Activated CD8-positive, alpha-beta memory T cell treated with anti-CD3 and anti-CD28 coated beads, Interleukin-2, amount 10 ng/mL, durations not matched to agents 7 days and 5 days (primary cell): ENCODE measurements around the gene SLC19A3. TPM values are rescaled to one million over a fixed set of nuclear protein-coding genes. Genes with fewer than 3 reads are reported as not detected.
A peak's percentile ranks its signal among the peaks of the same experiment; 100 is the strongest.
"Not testable (repeated sequence)": the region's sequence is repeated elsewhere in the genome, so short reads cannot be mapped to it uniquely, and the experiment has no call there.

ENCODE experiments used
- ATAC-seq: fragments of 150-1000 bp; cut with Tn5 transposase; one replicate; pipeline ENCODE4 v1.10.0; 2021; ENCODE audit warnings: moderate library complexity
- CTCF ChIA-PET: fragments of 350-600 bp; sonication (Branson Sonifier 250); formaldehyde crosslinking; loops from one replicate; lab custom pipeline; 2021; ENCODE audit warnings: antibody characterized with exemption; lab: Charles Lee
- DNase-seq: peaks from one replicate; pipeline ENCODE4 v3.0.0-alpha.2; 2020
- H3K27ac Mint-ChIP-seq: one replicate; pipeline ENCODE4 v1.8.0; 2021; ENCODE audit warnings: mild to moderate bottlenecking, mixed read lengths
- H3K27me3 Mint-ChIP-seq: one replicate; pipeline ENCODE4 v1.8.0; 2021; ENCODE audit warnings: mixed read lengths
- H3K36me3 Mint-ChIP-seq: one replicate; pipeline ENCODE4 v1.8.0; 2021; ENCODE audit warnings: mild to moderate bottlenecking, mixed read lengths
- H3K4me1 Mint-ChIP-seq: one replicate; pipeline ENCODE4 v1.8.0; 2021; ENCODE audit warnings: mixed read lengths
- H3K4me3 Mint-ChIP-seq: one replicate; pipeline ENCODE4 v1.8.0; 2021; ENCODE audit warnings: mild to moderate bottlenecking, moderate library complexity, mixed read lengths
- H3K9me3 Mint-ChIP-seq: one replicate; pipeline ENCODE4 v1.8.0; 2022; ENCODE audit warnings: low read depth, mixed read lengths
- total RNA-seq, 2 experiments: library from RNA; stranded (reverse); gene quantifications; one replicate each; pipeline ENCODE4 v1.2.3, GENCODE V29; 2021

SLC19A3 gene
- total RNA-seq: not detected

- Mint-ChIP-seq H3K36me3 (no peaks in the 10 kb centered on the region), H3K4me1 (no peaks in the 10 kb centered on the region), H3K4me3 (no peak within 1 kb of the TSS), H3K9me3 (no peaks in the 10 kb centered on the region), H3K27me3 (peaks cover 19% of the 10 kb centered on the region), H3K27ac (no peak within 1 kb of the TSS)
- CTCF ChIA-PET: no interaction called here
- DNase-seq: no peak
- ATAC-seq: no peak
Measured at GRCh38 chr2:227717687-227718567, at the start of gene SLC19A3. SLC19A3 (minus strand) TSS chr2:227718028; CDS start chr2:227702318, 15,710 bp downstream.

DNA sequence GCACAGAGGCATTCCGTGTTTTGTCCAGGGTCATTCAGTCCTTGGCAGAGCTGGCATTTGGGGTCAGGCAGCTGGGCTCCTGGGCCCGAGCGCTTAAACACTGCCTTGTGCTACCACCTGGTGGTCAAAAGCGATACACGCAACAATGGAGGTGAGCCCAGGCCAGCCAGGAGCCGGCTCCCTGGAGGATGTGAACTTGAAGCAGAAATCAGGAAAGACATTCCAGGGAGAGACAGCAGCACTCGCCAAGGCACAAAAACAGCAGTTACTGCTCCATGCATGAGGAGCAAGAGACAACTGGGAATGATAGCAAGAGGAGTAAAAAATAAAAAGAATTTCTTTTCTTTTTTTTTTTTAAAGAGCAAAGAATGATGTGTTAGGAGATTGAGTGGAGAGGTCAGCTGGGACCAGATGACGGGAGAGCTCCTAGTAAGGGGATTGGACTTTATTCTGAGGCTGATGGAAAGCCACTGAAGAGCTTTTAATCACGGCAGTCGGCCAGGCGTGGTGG lies 48.6 kb upstream of the SLC19A3 start:
- Mint-ChIP-seq H3K27ac (no peak overlapping the region), H3K36me3 (no peaks in the 10 kb centered on the region), H3K9me3 (no peaks in the 10 kb centered on the region), H3K4me3 (no peak overlapping the region), H3K4me1 (peaks cover 2% of the 10 kb centered on the region), H3K27me3 (peaks cover 2% of the 10 kb centered on the region)
- DNase-seq (peak; percentile 68), ATAC-seq (peak; percentile 78)
- CTCF ChIA-PET: interaction anchor here (0.6 to 3.2 kb wide), 30 partner anchors 8 to 638 kb away, joined by 3 to 28 read pairs (median 3); no protein-coding TSS in a partner anchor

GRCh38 chr2:227765788-227766372 lies 48.1 kb upstream of the SLC19A3 start:
- H3K36me3 Mint-ChIP-seq: no peaks in the 10 kb centered on the region
- H3K4me1 Mint-ChIP-seq: peaks cover 2% of the 10 kb centered on the region
- ATAC-seq (no peak), DNase-seq (no peak)
- no peaks in the 10 kb centered on the region for H3K9me3 Mint-ChIP-seq
- H3K27me3 Mint-ChIP-seq: peaks cover 2% of the 10 kb centered on the region
- no peak overlapping the region for H3K27ac Mint-ChIP-seq
- H3K4me3 Mint-ChIP-seq: no peak overlapping the region
- CTCF ChIA-PET: interaction anchor here (0.6 to 3.2 kb wide), 31 partner anchors 8 to 637 kb away, joined by 3 to 28 read pairs (median 3); no protein-coding TSS in a partner anchor

DNA sequence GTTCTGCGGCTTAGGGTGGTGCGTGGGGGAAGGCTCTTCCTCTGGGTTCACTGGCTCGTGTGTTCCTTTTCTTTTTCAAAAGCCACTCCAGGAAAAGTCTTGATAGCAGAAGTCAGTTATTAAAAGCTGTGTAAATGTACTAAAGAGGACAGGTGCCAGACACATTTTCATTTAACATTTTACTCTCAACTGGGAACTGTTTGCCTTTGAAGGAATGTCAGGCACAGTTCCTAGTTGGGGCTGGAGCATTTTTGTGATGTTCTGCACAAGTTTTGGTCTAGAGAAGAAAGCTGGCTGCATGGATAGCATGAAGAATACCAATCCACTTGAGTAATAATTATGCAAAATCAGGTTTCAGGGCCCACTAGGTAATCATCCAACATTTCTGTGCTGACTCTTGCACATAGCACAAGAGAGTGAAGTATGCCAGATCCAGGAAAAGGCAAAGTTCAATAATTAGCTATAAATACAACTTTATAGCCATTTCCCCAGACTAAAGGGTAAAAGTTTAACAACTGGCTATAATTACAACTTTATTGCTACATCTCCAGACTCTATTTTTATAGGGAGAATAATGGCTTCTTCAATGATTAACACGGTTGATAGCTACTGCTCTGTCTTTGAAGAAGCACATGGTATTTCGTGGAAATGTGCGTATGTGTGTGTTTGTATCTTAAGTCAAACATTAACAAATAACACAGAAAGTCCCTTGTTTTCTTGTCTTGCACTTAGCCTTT lies 44.1 kb upstream of the SLC19A3 start:
- Mint-ChIP-seq H3K27ac (no peak overlapping the region), H3K9me3 (no peaks in the 10 kb centered on the region), H3K4me3 (no peak overlapping the region), H3K36me3 (no peaks in the 10 kb centered on the region), H3K4me1 (peaks cover 2% of the 10 kb centered on the region), H3K27me3 (peaks cover 2% of the 10 kb centered on the region)
- DNase-seq (no peak), ATAC-seq (no peak)
- CTCF ChIA-PET: no interaction called here

GRCh38 chr2:227759411-227760118 lies 41.7 kb upstream of the SLC19A3 start:
- no peaks in the 10 kb centered on the region for H3K4me1 Mint-ChIP-seq
- DNase-seq (no peak), ATAC-seq (no peak)
- H3K27ac Mint-ChIP-seq: no peak overlapping the region
- H3K36me3 Mint-ChIP-seq: no peaks in the 10 kb centered on the region
- CTCF ChIA-PET: no interaction called here
- H3K9me3 Mint-ChIP-seq: no peaks in the 10 kb centered on the region
- no peak overlapping the region for H3K4me3 Mint-ChIP-seq
- no peaks in the 10 kb centered on the region for H3K27me3 Mint-ChIP-seq

GRCh38 chr2:227756261-227756660 lies 38.4 kb upstream of the SLC19A3 start:
- CTCF ChIA-PET: interaction anchor here (1.7 kb wide), 1 partner anchor 17 kb away, joined by 4 read pairs; no protein-coding TSS in a partner anchor
- H3K27ac Mint-ChIP-seq: not testable (repeated sequence)

DNA sequence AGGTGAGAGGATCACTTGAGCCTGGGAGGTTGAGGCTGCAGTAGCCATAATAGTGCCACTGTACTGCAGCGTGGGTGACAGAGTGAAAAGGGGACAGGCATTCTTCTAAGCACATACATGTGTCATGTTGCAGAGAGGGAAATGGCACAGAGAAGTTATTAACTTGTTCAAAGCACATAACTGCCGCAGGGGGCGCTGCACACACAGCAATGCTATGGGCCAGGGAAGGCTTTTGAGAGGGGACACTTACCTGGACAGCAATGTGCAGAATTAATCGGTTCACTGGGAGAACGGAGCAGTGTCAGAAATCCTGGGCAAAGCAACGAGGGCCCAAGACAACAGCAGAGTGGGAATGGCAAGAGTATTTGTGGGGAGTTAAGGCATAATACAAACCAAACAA lies 30.3 kb upstream of the SLC19A3 start:
- H3K36me3 Mint-ChIP-seq: no peaks in the 10 kb centered on the region
- no peaks in the 10 kb centered on the region for H3K9me3 Mint-ChIP-seq
- H3K4me1 Mint-ChIP-seq: no peaks in the 10 kb centered on the region
- no peak overlapping the region for H3K27ac Mint-ChIP-seq
- H3K4me3 Mint-ChIP-seq: no peak overlapping the region
- CTCF ChIA-PET: no interaction called here
- ATAC-seq (no peak), DNase-seq (no peak)
- no peaks in the 10 kb centered on the region for H3K27me3 Mint-ChIP-seq

More at GRCh38 chr2:227756261-227756660, 38.4 kb upstream of the SLC19A3 start:
- not testable (repeated sequence) for H3K4me1 Mint-ChIP-seq, H3K9me3 Mint-ChIP-seq, H3K27me3 Mint-ChIP-seq, DNase-seq, H3K4me3 Mint-ChIP-seq, H3K36me3 Mint-ChIP-seq, ATAC-seq

DNA sequence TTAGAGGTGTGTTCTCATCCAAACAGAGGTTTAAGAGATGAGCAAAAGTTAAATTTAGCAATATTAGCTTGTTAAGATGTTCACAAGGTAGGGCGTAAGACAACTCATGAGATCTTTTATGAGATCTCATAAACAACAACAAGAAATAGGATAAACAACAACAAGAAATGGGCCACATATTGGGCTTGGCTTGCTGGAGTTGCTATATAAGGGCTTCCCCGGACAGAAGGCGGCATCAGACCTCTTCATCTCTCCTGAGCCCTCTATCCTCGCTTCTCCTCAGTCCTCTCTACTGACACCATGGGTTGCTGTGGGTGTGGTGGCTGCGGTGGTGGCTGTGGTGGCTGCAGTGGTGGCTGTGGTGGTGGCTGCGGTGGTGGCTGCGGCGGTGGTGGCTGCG lies 27.8 kb upstream of the SLC19A3 start, which contains the start of gene SCYGR8:
Gene SCYGR8, plus strand, starts transcription at position 301 of the 400 bp plus-strand sequence. Its CDS starts 0 bp downstream, at position 301.
- ATAC-seq: no peak

GRCh38 chr2:227740705-227741104 lies 22.9 kb upstream of the SLC19A3 start:
- not testable (repeated sequence) for H3K4me1 Mint-ChIP-seq, H3K36me3 Mint-ChIP-seq, H3K27me3 Mint-ChIP-seq, H3K9me3 Mint-ChIP-seq, DNase-seq, H3K4me3 Mint-ChIP-seq, H3K27ac Mint-ChIP-seq, ATAC-seq
- CTCF ChIA-PET: interaction anchor here (1.5 kb wide), 1 partner anchor 25 kb away, joined by 4 read pairs; no protein-coding TSS in a partner anchor

More for the DNA sequence above, 27.8 kb upstream of the SLC19A3 start, which contains the start of gene SCYGR8:
- H3K27me3 Mint-ChIP-seq: no peaks in the 10 kb centered on the region
- no peaks in the 10 kb centered on the region for H3K36me3 Mint-ChIP-seq
- CTCF ChIA-PET: no interaction called here
- no peak within 1 kb of the TSS for H3K4me3 Mint-ChIP-seq
- no peak within 1 kb of the TSS for H3K27ac Mint-ChIP-seq
- no peaks in the 10 kb centered on the region for H3K9me3 Mint-ChIP-seq
- H3K4me1 Mint-ChIP-seq: no peaks in the 10 kb centered on the region
- no peak for DNase-seq

GRCh38 chr2:227739351-227739750 lies 21.5 kb upstream of the SLC19A3 start:
- CTCF ChIA-PET: no interaction called here
- Mint-ChIP-seq H3K9me3 (no peaks in the 10 kb centered on the region), H3K36me3 (no peaks in the 10 kb centered on the region), H3K4me3 (no peak overlapping the region), H3K4me1 (no peaks in the 10 kb centered on the region), H3K27ac (no peak overlapping the region), H3K27me3 (peaks cover 4% of the 10 kb centered on the region)
- DNase-seq: no peak
- no peak for ATAC-seq

DNA sequence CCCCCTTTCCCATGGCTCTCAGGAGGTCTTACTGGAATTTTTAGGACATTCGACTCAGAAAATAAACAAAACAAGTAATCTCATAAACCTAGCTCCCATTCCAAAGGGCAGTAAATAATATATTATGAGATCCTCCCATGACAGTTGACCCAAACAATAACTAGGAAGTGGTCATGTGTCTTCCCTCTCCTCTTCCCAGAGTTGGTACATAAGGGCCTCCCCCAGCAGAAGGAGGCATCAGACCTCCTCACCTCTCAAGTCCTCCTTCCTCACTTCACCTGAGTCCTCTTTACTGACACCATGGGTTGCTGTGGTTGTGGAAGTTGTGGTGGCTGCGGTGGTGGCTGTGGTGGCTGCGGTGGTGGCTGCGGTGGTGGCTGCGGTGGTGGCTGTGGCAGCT lies 10.2 kb upstream of the SLC19A3 start, which contains the start of gene SCYGR7:
Gene SCYGR7, plus strand, starts transcription at position 301 of the 400 bp plus-strand sequence. Its CDS starts 0 bp downstream, at position 301.
- ATAC-seq (no peak), DNase-seq (no peak)
- Mint-ChIP-seq H3K9me3 (no peaks in the 10 kb centered on the region), H3K27ac (no peak within 1 kb of the TSS), H3K36me3 (no peaks in the 10 kb centered on the region), H3K27me3 (peaks cover 14% of the 10 kb centered on the region), H3K4me3 (no peak within 1 kb of the TSS), H3K4me1 (no peaks in the 10 kb centered on the region)
- CTCF ChIA-PET: no interaction called here

GRCh38 chr2:227724394-227725039 lies 6.7 kb upstream of the SLC19A3 start, which contains the start of gene SCYGR6:
SCYGR6 (minus strand) TSS chr2:227724757; CDS start chr2:227724757, 0 bp downstream.
- no peak for ATAC-seq
- Mint-ChIP-seq H3K27me3 (peaks cover 18% of the 10 kb centered on the region), H3K9me3 (no peaks in the 10 kb centered on the region), H3K36me3 (no peaks in the 10 kb centered on the region), H3K4me3 (no peak within 1 kb of the TSS), H3K27ac (no peak within 1 kb of the TSS), H3K4me1 (no peaks in the 10 kb centered on the region)
- CTCF ChIA-PET: no interaction called here
- no peak for DNase-seq
